HG03060 (cell line): ENCODE measurements around the gene ZC3H7B.

ENCODE experiments used
- ATAC-seq: cut with Tn5 transposase; IDR thresholded peaks from one replicate; pipeline ENCODE4 v1.9.1; 2021; ENCODE audit warnings: low read depth, moderate number of reproducible peaks; ENCODE audit not compliant: unreplicated experiment

The ZC3H7B gene

GRCh38 chr22:41324821-41325528, 23.6 kb downstream of the ZC3H7B start:
- ATAC-seq, result no peak

GRCh38 chr22:41327124-41327523, 25.8 kb downstream of the ZC3H7B start:
- no peak for ATAC-seq

DNA sequence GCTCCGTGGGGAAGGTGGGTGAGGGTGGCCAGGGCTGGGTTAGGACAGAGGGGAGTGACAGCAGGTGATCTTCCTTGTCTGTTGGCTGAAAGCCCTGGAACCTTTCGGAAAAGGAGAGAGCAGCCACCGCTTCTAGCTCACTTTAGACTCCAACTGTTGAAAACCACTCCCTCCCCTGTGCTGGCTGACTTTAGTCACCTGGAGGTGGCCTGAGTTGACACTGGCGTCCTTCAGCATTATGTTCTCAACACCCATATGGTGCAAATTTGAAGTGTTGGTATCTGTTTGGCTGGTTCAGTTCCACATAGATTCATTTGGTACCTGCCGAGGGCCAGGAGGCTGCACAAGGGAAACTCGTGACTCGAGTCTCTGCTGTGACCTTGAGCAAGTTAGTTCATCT, 28.8 kb downstream of the ZC3H7B start:
- ATAC-seq, result no peak

DNA sequence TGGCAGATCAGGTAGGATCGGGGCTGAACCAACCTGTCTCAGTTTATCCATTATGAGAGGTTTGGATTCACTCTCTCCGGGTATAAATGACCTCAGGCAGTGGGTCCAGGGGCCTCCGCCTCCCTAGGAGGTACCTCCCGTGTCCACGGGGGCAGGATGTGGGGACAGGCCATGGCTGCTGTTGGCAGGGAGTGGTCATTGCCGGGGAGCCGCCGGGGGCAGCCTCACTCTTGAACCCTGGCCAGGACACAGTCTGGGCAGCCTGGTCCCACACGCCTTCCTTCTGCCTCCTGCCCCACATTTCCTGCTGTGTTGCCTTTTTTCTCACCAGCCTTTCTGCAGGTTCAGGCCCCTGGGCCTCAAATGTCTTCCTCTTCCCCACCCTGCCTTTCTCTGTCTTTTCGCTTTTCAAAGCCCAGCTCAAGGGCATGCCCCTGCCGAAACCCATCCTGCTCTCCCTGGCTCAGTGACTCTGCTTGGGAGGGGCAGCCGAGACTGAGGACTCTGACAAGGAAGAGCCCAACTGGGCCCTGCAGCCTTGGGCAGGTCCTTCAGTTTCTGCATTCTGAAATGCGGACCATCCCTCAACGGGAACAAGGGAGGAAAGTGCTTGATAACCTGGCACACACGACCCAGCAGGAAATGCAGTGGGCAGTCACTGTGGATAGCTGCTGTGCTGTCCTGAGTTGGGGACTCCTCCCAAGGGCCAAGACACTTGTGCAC, 31.1 kb downstream of the ZC3H7B start:
- no peak for ATAC-seq

GRCh38 chr22:41333806-41334205, 32.5 kb downstream of the ZC3H7B start:
- ATAC-seq, result no peak

GRCh38 chr22:41334215-41334614, 32.9 kb downstream of the ZC3H7B start:
- ATAC-seq, result no peak

- ATAC-seq, result no peak
These were observed 33.8 kb downstream of the ZC3H7B start for GRCh38 chr22:41334951-41335635.

DNA sequence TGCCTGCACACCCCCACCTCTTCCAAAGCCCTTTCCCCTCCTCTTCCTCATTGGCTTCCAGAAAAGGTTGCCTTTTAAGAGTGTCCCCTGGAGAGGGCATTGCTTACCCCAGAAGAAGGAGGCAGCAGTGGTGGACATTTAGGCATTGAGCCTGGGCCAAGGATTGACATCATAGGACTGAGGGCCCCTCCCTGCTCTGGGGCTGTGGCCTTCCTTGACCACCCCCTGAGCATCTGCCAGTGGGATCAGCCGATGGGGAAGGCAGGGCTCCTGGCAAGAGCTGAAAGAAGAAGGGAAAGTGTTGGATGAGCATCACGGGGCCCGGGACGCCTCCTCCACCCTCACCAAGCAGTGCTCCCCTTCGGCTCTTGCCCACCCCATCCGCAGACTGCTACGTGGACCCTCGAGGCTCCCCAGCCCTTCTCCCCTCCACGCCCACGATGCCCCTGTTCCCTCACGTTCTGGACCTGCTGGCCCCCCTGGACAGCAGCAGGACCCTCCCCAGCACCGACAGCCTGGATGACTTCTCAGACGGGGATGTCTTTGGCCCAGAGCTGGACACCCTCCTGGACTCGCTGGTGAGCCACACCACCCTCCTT, 37.4 kb downstream of the ZC3H7B start:
- no peak for ATAC-seq

- ATAC-seq, result no peak
These were observed 38.5 kb downstream of the ZC3H7B start for GRCh38 chr22:41339823-41340222.

GRCh38 chr22:41340357-41340756, 39.0 kb downstream of the ZC3H7B start:
- ATAC-seq, result no peak

DNA sequence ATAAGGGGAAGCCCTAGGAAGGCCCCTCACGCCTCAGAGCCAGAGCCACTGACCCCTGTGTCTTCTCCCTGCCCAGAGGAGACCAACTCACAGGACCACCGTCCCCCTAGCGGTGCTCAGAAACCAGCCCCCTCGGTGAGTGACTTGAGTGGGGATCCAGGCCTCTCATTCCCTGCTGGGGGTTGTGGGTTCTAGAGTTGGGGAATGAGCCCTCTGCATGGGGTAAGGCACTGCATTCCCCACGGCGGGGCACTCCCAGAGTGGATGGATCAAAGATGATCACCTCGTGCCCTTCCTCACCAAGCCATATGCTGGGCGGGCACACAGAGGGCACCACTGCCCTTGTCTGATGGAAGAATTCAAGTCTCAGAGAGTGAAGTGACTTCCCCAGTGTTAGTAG, 39.7 kb downstream of the ZC3H7B start:
- no peak for ATAC-seq

DNA sequence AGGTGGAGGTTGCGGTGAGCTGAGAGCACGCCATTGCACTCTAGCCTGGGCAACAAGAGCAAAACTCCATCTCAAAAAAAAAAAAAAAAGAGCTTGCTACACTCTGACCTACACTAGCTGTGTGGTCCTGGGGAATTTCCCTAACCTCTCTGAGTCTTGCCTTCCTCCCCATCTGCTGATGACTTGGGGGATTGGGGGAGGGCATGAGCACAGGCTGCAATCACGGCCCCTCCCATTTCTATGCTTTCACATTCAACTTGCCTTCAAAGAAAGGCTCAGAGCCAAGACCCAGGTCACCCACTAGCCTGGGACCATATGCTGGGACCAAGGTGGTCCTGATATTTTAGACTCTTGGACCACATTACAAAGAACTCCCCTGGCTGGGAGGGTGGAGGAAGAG, 40.7 kb downstream of the ZC3H7B start:
- ATAC-seq, result no peak

- ATAC-seq, result no peak
These were observed 42.0 kb downstream of the ZC3H7B start for GRCh38 chr22:41343300-41343699.

DNA sequence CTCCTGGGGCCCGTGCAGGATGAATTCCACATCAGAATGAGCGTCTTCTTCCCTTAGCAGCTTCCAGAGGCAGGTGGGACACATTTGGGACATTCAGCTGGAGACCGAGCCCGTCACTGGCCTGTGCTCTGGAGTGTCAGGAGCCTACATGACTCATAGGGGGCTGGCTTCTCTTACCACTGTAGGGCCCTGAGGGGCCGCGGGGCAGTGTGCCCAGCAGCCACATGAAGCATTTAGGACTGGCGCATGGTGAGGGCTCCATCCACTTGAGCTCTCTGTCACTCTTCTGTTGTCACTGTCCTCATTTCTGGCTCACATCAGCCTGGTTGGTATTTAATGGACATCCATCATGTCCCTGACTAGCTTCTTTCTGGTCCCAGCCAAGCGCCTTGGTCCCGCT, 42.4 kb downstream of the ZC3H7B start:
- ATAC-seq, result no peak

GRCh38 chr22:41344189-41344788, 43.0 kb downstream of the ZC3H7B start:
- no peak for ATAC-seq

DNA sequence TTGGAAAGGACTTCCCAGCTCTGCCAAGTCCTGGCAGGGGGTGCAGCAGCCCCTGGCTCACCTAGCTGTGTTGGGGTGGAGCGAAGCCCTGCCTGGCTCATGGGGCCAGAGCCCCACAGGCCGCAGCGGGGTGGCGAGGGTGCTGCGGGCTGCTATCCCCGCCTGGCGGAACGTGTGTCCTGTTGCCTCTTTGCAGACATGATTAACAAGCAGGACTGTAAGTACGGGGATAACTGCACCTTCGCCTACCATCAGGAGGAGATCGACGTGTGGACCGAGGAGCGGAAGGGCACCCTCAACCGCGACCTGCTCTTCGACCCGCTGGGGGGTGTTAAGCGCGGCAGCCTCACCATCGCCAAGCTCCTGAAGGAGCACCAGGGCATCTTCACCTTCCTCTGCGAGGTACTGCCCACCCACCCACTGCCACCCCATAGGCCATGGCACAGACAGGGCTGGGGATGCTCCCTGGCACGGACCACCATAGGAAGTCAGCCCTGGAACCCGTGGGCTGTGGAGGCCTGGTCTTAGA, 44.5 kb downstream of the ZC3H7B start:
- no peak for ATAC-seq

- no peak for ATAC-seq
These were observed 45.9 kb downstream of the ZC3H7B start for GRCh38 chr22:41347066-41347859.

DNA sequence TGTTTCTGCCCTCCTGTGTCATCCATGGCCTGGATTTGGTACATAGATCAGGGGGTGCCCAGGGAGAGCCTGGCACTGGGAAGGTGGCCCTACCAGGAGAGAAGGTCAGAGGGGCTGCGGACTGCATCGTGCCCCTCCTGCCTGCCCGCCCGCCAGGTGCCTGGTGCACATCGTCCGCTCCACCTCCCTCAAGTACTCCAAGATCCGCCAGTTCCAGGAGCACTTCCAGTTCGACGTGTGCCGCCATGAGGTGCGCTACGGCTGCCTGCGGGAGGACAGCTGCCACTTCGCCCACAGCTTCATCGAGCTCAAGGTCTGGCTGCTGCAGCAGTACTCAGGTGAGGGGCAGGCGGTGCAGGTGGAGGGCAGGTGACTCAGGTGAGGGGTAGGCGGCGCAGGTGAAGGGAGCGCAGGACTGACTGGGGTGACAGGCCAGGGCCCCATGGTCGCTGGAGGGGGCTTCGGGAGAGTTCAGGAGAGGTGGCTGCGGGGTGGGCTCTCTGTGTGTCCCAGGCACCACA, 47.7 kb downstream of the ZC3H7B start:
- ATAC-seq, result no peak

- ATAC-seq, result no peak
These were observed 48.8 kb downstream of the ZC3H7B start for GRCh38 chr22:41350087-41350486.

GRCh38 chr22:41351011-41351410, 49.7 kb downstream of the ZC3H7B start:
- ATAC-seq, result no peak
